OCI-M2 (cell line): ENCODE data around the gene TBX2.
"Not testable (repeated sequence)": the region's sequence is repeated elsewhere in the genome, so short reads cannot be mapped to it uniquely, and the experiment has no call there.

ENCODE experiments used
- DNase-seq: peaks from one replicate; lab custom pipeline; 2025; ENCODE audit not compliant: unreplicated experiment; lab: John Stamatoyannopoulos, UW

TBX2 gene

GRCh38 chr17:61425682-61426481, 26.2 kb downstream of the TBX2 start:
- DNase-seq = no peak

GRCh38 chr17:61426482-61427304, 27.1 kb downstream of the TBX2 start:
- no peak for DNase-seq

- no peak for DNase-seq
Measured at GRCh38 chr17:61427567-61427966, 27.9 kb downstream of the TBX2 start.

DNA sequence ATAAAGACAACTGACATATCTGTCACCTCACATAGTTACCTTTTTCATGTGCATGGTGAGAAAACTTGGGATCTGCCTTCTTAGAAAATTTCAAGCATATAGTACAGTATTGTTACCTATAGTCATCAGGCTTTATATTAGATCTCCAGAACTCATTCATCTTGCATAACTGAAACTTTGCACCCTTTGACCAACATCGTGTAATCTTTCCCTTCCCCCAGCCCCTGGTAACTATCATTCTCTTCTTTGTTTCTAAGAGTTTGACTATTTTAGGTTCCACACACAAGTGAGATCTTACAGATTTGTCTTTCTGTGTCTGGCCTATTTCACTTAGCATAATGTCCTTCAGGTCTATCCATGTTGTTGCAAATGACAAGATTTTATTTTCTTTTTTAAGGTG, 29.6 kb downstream of the TBX2 start:
- no peak for DNase-seq

GRCh38 chr17:61429831-61430230, 30.2 kb downstream of the TBX2 start:
- not testable (repeated sequence) for DNase-seq

DNA sequence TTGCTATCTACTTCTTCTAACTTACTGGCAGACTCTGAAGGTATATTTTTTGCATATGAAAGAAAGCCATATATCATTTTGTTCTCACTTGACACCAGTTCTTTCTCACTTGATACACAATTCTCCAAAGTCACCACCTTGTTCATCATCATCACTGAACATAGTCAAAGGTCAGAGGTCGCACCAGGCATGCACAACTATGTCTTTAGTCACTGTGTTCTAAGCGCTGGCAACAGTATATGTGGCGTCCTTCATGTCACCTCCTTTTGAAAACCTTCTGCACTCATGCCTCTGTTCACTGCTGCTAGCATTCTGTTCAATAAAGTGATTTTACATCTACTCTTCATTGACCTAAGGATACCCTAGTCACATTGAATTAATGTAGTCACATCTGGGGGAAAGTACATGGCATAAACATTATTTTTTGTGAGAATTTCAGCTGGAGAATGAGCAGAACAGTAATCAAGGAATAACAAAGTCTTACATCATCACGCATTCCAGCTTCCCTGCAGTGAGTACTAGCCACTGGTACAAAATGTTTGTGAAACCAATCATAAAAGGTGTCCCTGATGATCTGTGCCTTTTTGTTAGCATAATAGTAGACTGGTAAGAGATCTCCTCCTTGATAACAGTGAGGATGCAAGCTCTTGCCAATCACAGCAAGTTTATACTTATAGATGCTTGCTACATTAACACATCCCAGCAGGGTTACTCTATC, 32.1 kb downstream of the TBX2 start:
- no peak for DNase-seq

DNA sequence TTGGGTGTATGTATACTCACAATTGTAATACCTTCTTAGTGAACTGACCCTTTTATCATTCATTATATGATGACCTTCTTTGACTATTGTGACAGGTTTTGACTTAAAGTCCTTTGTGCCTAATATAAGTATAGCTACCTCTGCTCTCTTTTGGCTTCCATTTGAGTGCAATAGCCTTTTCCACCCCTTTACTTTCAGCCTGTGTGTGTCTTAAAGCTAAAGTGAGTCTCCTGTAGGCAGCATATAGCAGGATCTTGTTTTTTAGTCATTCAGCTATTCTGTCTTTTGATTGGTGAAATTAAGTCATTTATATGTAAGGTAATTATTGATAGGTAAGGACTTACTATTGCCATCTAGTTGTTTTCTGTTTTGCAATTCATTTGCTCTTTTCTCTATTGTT, 36.6 kb downstream of the TBX2 start:
- no peak for DNase-seq

- DNase-seq = no peak
Measured at GRCh38 chr17:61436995-61437704, 37.5 kb downstream of the TBX2 start.

GRCh38 chr17:61440697-61441096, 41.1 kb downstream of the TBX2 start:
- DNase-seq = no peak

DNA sequence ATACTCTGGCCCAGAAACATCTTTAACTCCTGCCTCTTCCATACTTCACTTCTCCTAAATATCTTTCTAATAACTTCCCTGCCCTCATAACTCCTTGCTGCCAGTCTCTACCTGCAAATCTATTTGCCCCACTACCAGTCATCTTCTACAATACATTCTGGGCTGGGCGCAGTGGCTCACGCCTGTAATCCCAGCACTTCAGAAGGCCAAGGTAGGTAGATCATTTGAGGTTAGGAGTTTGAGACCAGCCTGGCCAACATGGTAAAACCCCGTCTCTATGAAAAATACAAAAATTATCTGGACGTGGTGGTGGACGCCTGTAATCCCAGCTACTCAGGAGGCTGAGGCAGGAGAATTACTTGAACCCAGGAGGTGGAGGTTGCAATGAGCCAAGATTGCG, 41.9 kb downstream of the TBX2 start:
- not testable (repeated sequence) for DNase-seq

DNA sequence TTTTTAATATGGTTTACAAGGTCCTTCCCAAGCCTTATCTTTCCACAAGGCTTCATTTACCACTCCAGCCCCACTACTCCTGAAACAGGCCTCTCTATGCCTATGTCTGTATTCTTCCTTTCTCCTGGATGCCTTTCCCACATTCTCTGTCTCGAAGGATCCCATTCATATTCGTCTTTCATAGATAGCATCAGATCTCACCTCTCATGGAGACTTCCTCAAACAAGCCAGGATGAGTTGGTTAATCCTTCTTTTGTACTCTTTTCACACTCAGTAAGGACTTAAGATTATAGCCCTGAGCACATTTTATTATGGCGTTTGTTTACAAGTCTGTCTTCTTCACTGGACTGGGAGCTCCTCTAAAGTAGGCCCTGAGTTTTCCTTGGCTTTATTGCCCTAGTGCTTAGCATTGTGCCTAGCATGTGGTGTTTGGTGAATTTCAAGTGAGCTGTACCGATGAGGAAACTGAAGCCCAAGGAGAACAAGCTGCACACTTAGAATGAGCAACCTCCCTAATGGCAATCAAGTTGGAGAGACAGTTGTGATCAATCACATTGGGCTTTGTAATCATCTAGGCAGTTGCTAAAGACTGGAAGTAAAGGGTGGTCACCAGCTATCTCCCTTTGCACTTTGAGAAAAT, 42.6 kb downstream of the TBX2 start:
- no peak for DNase-seq

GRCh38 chr17:61442878-61443474, 43.3 kb downstream of the TBX2 start:
- no peak for DNase-seq

DNA sequence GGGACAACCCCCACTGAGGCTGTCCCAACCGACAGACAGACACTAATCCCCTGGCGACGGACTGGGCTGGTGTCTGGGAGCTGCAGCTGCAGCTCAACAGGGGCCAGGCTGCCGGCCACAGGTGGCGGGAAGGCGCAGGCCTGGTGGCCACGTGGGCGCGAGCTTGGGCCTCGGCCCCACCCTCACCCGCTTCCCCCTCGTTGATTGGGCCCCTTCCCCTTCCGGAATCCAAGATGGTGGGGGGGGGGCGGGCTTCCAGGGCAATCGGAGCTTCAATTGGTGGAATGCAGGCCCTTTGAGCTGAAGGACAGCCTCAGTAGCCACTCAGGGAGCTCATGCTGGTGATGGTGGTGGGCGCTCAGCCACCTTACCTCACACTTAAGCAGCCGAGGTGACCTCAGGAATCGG, 43.8 kb downstream of the TBX2 start:
- DNase-seq = no peak

DNA sequence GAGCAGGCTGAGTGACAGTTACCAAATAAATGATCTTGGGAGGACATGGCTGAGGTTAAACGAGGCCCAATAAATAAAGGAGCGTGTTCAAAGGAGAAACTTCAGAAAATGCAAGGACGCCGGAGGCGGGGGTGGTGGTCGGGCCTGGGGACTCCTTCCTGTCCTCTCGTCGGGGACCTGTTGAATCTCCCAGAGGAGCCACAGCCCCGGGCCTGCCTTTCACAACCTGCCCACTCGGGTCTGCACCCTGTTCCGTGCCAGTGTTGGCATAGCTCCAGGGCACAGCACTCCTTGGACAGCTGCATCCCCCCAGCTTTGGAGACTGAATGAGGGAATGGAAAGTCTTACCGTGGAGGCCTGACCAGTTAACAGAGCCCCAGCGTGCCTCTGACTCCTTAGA, 44.4 kb downstream of the TBX2 start:
- no peak for DNase-seq

- no peak for DNase-seq
Measured at GRCh38 chr17:61444831-61445230, 45.2 kb downstream of the TBX2 start.

GRCh38 chr17:61447358-61447757, 47.7 kb downstream of the TBX2 start:
- DNase-seq = no peak

GRCh38 chr17:61448042-61448441, 48.4 kb downstream of the TBX2 start:
- DNase-seq = no peak

DNA sequence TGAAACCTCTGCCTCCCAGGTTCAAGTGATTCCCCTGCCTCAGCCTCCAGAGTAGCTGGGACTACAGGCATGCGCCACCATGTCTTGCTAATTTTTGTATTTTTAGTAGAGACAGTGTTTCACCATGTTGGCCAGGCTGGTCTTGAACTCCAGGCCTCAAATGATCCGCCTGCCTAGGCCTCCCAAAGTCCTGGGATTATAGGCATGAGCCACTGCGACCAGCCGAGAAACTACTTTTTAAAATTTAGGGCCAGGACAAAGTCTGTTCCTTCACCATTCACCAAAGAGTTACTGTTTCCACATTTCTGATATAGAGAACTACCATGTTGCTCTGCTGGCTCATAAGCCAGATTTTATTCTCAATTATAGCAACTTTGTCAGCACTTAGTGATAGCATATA, 49.5 kb downstream of the TBX2 start:
- DNase-seq = not testable (repeated sequence)

DNA sequence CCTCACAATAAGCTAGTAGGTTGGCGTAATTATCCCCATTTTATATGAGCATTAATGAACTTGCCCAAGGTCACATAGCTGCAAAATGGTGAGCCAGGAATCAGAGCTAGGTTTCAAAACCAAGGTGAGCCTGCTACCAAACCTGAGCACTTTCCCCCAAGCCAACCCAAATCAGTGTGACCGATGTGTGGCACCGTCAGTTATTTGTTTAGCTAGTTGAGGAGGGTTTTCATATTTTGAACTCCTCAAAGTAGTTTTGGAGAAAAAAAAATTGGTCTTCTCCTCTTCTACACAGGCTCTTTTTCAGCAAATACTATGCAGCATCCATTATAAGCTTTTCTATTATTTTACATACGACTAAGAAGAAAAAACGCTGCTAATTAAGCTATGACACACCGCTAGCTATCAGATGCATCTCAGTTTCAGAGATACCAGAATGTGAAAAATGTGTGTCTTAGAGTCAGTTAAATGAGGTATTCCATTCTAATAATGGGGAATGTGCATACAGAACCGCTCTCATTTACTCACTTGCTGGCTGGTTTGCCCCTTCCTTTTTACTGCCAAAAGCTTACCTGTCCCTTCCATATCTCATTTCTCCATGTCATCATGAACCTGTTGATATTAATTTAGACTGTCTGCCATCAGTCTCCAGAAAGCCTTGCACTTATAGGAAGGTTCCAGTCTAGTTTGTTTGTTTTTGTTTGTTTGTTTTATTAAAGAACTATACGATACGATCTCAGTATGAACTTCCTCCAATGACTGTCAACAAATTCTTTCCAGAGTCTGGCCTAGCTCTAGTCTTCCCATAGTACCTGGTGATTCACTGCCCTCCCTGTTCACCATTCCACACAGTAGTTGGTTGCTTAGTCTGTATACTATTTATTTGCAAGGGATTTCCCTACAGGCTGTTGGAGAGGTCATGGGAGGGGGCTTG, 50.3 kb downstream of the TBX2 start:
- DNase-seq = no peak
